ENCODE measurements around the gene MCCC2.

GRCh38 chr5:71695595-71695994 is 108.5 kb downstream of the MCCC2 start:
- TF ChIP-seq CTCF (conservative IDR thresholded peaks at IDR 0.05 in 1 of 2, IDR thresholded peaks at IDR 0.05 in 1 of 2; ENCODE audit: extremely low read depth in 1 of 2, insufficient read depth in 1 of 2, low read depth in 1 of 2, low read length in 2 of 2) (no peak), EZH2 (IDR thresholded peaks at IDR 0.05; ENCODE audit: borderline replicate concordance, low read length) (no peak)

Measured in mammary epithelial cell (primary cell).